Omental fat pad (tissue), 4 donors: ENCODE results near the gene UNC45A. TPM values are rescaled to one million over a fixed set of nuclear protein-coding genes. Genes with fewer than 3 reads are reported as not detected.

Source experiments
- ATAC-seq: fragments of 150-250 bp; one replicate; pipeline ENCODE4 v1.9.1; 2016; ENCODE audit warnings: mild to moderate bottlenecking, moderate library complexity; ENCODE audit not compliant: low FRiP score
- DNase-seq: peaks from one replicate; pipeline ENCODE4 v3.0.0-alpha.2; 2019; ENCODE audit warnings: low spot score
- total RNA-seq, 4 donors: library from RNA; depleted of rRNA; stranded (reverse); fragments of >200 nt; gene quantifications; one replicate each; pipeline ENCODE4 v1.1.0, GENCODE V29; 2016
- TF ChIP-seq, protein P1 (sequence below), 3 donors: fragments of 450-650 bp; IDR thresholded peaks; one replicate each; pipeline ENCODE4 v1.5.1; 2016 to 2017; ENCODE audit warnings: antibody characterized with exemption in 3 of 3, mild to moderate bottlenecking in 3 of 3, moderate library complexity in 2 of 3

Gene UNC45A
- total RNA-seq, 4 donors from 2014 or later, result 40.8 to 61.5 (median 48.8) TPM

DNA sequence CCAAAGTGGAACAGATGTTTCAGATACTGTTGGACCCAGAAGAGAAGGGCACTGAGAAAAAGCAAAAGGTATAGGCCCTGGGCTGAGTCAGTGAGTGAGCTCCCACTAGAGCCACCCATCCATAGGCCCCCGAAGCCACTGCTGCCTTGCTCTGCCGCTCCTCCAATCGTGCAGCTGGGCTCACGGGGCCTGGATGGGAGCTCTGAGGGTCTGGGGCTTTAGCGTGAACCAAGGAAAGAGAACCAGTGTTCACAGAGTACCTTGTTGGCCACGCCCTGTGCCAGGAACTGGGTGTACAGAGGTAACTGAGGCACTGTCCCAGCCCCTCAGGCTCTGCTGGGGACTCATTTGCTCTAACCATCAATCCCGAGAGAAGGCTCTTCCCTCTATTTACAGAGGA is 4.7 kb downstream of the UNC45A start:
- TF ChIP-seq, protein P1, sequence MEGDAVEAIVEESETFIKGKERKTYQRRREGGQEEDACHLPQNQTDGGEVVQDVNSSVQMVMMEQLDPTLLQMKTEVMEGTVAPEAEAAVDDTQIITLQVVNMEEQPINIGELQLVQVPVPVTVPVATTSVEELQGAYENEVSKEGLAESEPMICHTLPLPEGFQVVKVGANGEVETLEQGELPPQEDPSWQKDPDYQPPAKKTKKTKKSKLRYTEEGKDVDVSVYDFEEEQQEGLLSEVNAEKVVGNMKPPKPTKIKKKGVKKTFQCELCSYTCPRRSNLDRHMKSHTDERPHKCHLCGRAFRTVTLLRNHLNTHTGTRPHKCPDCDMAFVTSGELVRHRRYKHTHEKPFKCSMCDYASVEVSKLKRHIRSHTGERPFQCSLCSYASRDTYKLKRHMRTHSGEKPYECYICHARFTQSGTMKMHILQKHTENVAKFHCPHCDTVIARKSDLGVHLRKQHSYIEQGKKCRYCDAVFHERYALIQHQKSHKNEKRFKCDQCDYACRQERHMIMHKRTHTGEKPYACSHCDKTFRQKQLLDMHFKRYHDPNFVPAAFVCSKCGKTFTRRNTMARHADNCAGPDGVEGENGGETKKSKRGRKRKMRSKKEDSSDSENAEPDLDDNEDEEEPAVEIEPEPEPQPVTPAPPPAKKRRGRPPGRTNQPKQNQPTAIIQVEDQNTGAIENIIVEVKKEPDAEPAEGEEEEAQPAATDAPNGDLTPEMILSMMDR (IDR thresholded peaks at IDR 0.05), result no peak

DNA sequence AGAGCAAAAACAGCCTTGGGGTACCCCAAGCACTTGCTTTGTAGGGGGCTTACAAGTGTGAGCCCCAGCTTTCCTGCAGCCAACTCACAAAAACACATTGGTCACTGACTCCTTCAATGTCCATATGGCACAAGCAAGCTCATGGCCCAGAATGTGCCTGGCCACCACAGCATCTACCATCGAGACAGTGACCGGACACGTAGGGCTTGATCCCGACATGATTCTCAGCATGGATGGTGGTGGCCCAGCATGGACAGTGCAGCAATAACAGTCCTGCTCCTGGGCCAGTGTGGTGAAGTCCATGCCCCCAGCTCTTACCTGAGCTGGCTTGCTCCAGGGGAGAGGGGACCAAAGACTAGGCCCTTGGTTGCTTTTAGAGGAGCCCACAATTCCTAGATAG is 6.0 kb downstream of the UNC45A start:
- DNase-seq, result no peak
- TF ChIP-seq, protein P1 (IDR thresholded peaks at IDR 0.05), result no peak
- ATAC-seq, result no peak

More for the DNA sequence above, 4.7 kb downstream of the UNC45A start:
- ATAC-seq (no peak), DNase-seq (no peak)

- ATAC-seq (no peak), DNase-seq (no peak)
- TF ChIP-seq, protein P1 (IDR thresholded peaks at IDR 0.05), result no peak
Observed at GRCh38 chr15:90942354-90943120, 7.5 kb downstream of the UNC45A start.

GRCh38 chr15:90945091-90945490 is 10.0 kb downstream of the UNC45A start:
- ATAC-seq (no peak), DNase-seq (no peak)
- TF ChIP-seq, protein P1 (IDR thresholded peaks at IDR 0.05), result no peak

- TF ChIP-seq, protein P1 (IDR thresholded peaks at IDR 0.05), result no peak
- DNase-seq (no peak), ATAC-seq (no peak)
Observed at GRCh38 chr15:90946538-90946937, 11.5 kb downstream of the UNC45A start.

- no peak for DNase-seq
- TF ChIP-seq, protein P1 (IDR thresholded peaks at IDR 0.05), result no peak
- ATAC-seq, result no peak
Observed at GRCh38 chr15:90946941-90947576, 12.0 kb downstream of the UNC45A start.
